ENCODE data around the gene FIGLA. TPM values are rescaled to one million over a fixed set of nuclear protein-coding genes. Genes with fewer than 3 reads are reported as not detected.

The FIGLA gene
- polyA plus RNA-seq, 1 of the 3 experiments (the other 2 are of a cell fraction) = not detected

DNA sequence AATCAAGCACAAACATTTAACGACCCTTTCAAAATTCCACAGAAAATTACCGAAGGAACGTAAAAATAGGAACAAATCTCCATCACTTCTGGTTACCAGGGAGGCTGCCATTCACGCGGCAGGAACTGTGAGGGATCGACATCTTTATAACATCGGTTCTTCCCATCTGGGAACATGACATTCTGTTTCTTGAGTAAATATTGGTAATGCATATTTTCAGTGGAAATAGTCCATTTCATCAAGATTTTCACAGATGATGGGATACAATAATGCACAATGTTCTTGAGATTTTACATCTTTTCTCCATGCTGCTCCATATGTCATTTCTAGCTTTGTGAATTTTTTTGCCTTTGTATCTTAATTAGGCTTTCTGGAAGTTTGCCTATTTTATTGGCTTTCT is 32.5 kb downstream of the FIGLA start:
- TF ChIP-seq RCOR1 (IDR thresholded peaks at IDR 0.05; ENCODE audit: low read length) (no peak), RAD21 (IDR thresholded peaks at IDR 0.05; ENCODE audit: low read length) (no peak), MEF2A (IDR thresholded peaks at IDR 0.05; ENCODE audit: borderline replicate concordance, low read depth) (no peak), FOSL2 (IDR thresholded peaks at IDR 0.05; ENCODE audit: borderline replicate concordance, low read depth) (no peak), YY1 (IDR thresholded peaks at IDR 0.05; ENCODE audit: low read depth) (no peak), TCF12 (IDR thresholded peaks at IDR 0.05) (no peak), POLR2AphosphoS5 (IDR thresholded peaks at IDR 0.05; ENCODE audit: low read depth, low read length) (no peak), GATA2 (CRISPR knock-in tag; IDR thresholded peaks at IDR 0.05) (no peak), EZH2phosphoT487 (IDR thresholded peaks at IDR 0.05; ENCODE audit: borderline replicate concordance, low read depth) (no peak), GABPA (IDR thresholded peaks at IDR 0.05; ENCODE audit: low read depth) (no peak), REST (IDR thresholded peaks at IDR 0.05; ENCODE audit: low read depth, low read length) (no peak), SMC3 (IDR thresholded peaks at IDR 0.05; ENCODE audit: low read depth, low read length) (no peak), TEAD4 (IDR thresholded peaks at IDR 0.05; ENCODE audit: borderline replicate concordance, insufficient read depth) (no peak)
- TF ChIP-seq, protein P1, sequence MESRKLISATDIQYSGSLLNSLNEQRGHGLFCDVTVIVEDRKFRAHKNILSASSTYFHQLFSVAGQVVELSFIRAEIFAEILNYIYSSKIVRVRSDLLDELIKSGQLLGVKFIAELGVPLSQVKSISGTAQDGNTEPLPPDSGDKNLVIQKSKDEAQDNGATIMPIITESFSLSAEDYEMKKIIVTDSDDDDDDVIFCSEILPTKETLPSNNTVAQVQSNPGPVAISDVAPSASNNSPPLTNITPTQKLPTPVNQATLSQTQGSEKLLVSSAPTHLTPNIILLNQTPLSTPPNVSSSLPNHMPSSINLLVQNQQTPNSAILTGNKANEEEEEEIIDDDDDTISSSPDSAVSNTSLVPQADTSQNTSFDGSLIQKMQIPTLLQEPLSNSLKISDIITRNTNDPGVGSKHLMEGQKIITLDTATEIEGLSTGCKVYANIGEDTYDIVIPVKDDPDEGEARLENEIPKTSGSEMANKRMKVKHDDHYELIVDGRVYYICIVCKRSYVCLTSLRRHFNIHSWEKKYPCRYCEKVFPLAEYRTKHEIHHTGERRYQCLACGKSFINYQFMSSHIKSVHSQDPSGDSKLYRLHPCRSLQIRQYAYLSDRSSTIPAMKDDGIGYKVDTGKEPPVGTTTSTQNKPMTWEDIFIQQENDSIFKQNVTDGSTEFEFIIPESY (IDR thresholded peaks at IDR 0.05; ENCODE audit: borderline replicate concordance, low read depth) = no peak
- TF ChIP-seq, protein P2, sequence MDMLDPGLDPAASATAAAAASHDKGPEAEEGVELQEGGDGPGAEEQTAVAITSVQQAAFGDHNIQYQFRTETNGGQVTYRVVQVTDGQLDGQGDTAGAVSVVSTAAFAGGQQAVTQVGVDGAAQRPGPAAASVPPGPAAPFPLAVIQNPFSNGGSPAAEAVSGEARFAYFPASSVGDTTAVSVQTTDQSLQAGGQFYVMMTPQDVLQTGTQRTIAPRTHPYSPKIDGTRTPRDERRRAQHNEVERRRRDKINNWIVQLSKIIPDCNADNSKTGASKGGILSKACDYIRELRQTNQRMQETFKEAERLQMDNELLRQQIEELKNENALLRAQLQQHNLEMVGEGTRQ (IDR thresholded peaks at IDR 0.05; ENCODE audit: borderline replicate concordance, low read depth, low read length) = no peak
- Histone ChIP-seq H2AFZ (ENCODE audit: low read depth) (no peak overlapping the region), H4K20me1 (ENCODE audit: insufficient read depth) (no peaks in the 10 kb centered on the region), H3K4me1 (ENCODE audit: control insufficient read depth in 1 of 2, insufficient read depth in 2 of 2, low read depth in 1 of 2, low read length in 1 of 2) (no peaks in the 10 kb centered on the region), H3K36me3 (replicated peaks in 1 of 2; ENCODE audit: control insufficient read depth in 1 of 2, insufficient read depth in 2 of 2, low read length in 1 of 2) (no peaks in the 10 kb centered on the region), H3K9me2 (no peaks in the 10 kb centered on the region), H3K9ac (no peak overlapping the region), H3F3A (replicated peaks; ENCODE audit: insufficient read depth) (no peaks in the 10 kb centered on the region), H3K9me3 (no peaks in the 10 kb centered on the region), H3K4me3 (ENCODE audit: low read depth in 2 of 2, low read length in 1 of 2) (no peak overlapping the region), H3K79me2 (ENCODE audit: insufficient read depth) (no peaks in the 10 kb centered on the region), H3K27ac (ENCODE audit: low read depth in 2 of 2, low read length in 1 of 2) (no peak overlapping the region), H3K27me3 (ENCODE audit: insufficient read depth) (no peaks in the 10 kb centered on the region; the same call in 1 of the 2 replicates), H3K4me2 (no peak overlapping the region)
- no peak for DNase-seq
- POLR2A ChIA-PET = interaction anchor here (2.2 kb wide), 1 partner anchor 10 kb away, joined by 5 read pairs; the partner anchor contains the start of gene ADD2
- CTCF ChIA-PET = interaction anchor here (1.4 to 2.0 kb wide), 3 partner anchors 10 to 11 kb away, joined by 4 to 7 read pairs (median 4); partner anchors contain the start of gene ADD2
- 83% methylated on average over 7 of the region's 7 CpGs for WGBS (ENCODE audit: low lambda C conversion rate)

All from SK-N-SH (cell line).